HepG2 (cell line): ENCODE measurements around the gene OPRL1. TPM values are rescaled to one million over a fixed set of nuclear protein-coding genes. Genes with fewer than 3 reads are reported as not detected.
A peak's percentile ranks its signal among the peaks of the same experiment; 100 is the strongest.

Experiments used
- AHDC1 ChIP-seq: sonication (generic); formaldehyde crosslinking; IDR thresholded peaks from 2 replicates; pipeline ENCODE4 v1.5.1; 2020; ENCODE audit warnings: mild to moderate bottlenecking, missing genetic modification reagents, borderline replicate concordance
- GATAD1 ChIP-seq: IDR thresholded peaks from 2 replicates; pipeline ENCODE4 v1.6.1; 2016; ENCODE audit warnings: missing genetic modification reagents, missing compliant biosample characterization
- HDAC6 ChIP-seq: fragments of 200-600 bp; sonication (generic); IDR thresholded peaks from 2 replicates; pipeline ENCODE4 v1.7.0; 2017; ENCODE audit warnings: mild to moderate bottlenecking, antibody characterized with exemption, low read length, low read depth
- JUN ChIP-seq: sonication (generic); formaldehyde crosslinking; IDR thresholded peaks from 2 replicates; pipeline ENCODE4 v1.4.0; 2020; ENCODE audit warnings: mild to moderate bottlenecking, missing genetic modification reagents
- MED1 ChIP-seq: sonication (generic); formaldehyde crosslinking; IDR thresholded peaks from 2 replicates; pipeline ENCODE4 v1.4.0; 2020; ENCODE audit warnings: missing genetic modification reagents
- MED8 ChIP-seq: sonication (generic); formaldehyde crosslinking; IDR thresholded peaks from 2 replicates; pipeline ENCODE4 v1.8.1; 2023; ENCODE audit warnings: mild to moderate bottlenecking, missing genetic modification reagents; ENCODE audit not compliant: insufficient replicate concordance
- NFE2 ChIP-seq: sonication (generic); formaldehyde crosslinking; IDR thresholded peaks from 2 replicates; pipeline ENCODE4 v1.4.0; 2020; ENCODE audit warnings: missing genetic modification reagents
- RBM22 ChIP-seq: fragments of 200-400 bp; formaldehyde crosslinking; optimal IDR thresholded peaks from 2 replicates; pipeline ENCODE3; 2017; ENCODE audit warnings: mild to moderate bottlenecking, low read length, moderate library complexity
- REL ChIP-seq: sonication (generic); formaldehyde crosslinking; conservative IDR thresholded peaks from 2 replicates; pipeline ENCODE4 v1.8.0; 2022; ENCODE audit warnings: mild to moderate bottlenecking, missing genetic modification reagents, moderate library complexity
- RFXAP ChIP-seq: sonication (generic); formaldehyde crosslinking; IDR thresholded peaks from 2 replicates; pipeline ENCODE4 v1.4.0; 2020; ENCODE audit warnings: missing genetic modification reagents, borderline replicate concordance
- RORA ChIP-seq: sonication (generic); formaldehyde crosslinking; IDR thresholded peaks from 2 replicates; pipeline ENCODE4 v1.5.0; 2020; ENCODE audit warnings: mild to moderate bottlenecking, missing genetic modification reagents, moderate library complexity
- SCMH1 ChIP-seq: sonication (generic); formaldehyde crosslinking; IDR thresholded peaks from 2 replicates; pipeline ENCODE4 v1.9.0; 2021; ENCODE audit warnings: missing genetic modification reagents, mild to moderate bottlenecking, borderline replicate concordance
- SP140L ChIP-seq: sonication (generic); formaldehyde crosslinking; IDR thresholded peaks from 2 replicates; pipeline ENCODE4 v1.4.0; 2020; ENCODE audit warnings: missing genetic modification reagents, borderline replicate concordance
- ZMYM3 ChIP-seq: sonication (generic); formaldehyde crosslinking; IDR thresholded peaks from 2 replicates; pipeline ENCODE4 v1.5.1; 2020; ENCODE audit warnings: mild to moderate bottlenecking, missing genetic modification reagents
- ZNF17 ChIP-seq: sonication (generic); formaldehyde crosslinking; IDR thresholded peaks from 2 replicates; pipeline ENCODE4 v1.5.0; 2020; ENCODE audit warnings: mild to moderate bottlenecking, missing genetic modification reagents
- ZNF292 ChIP-seq: sonication (generic); formaldehyde crosslinking; IDR thresholded peaks from 2 replicates; pipeline ENCODE4 v1.8.1; 2022; ENCODE audit warnings: mild to moderate bottlenecking, low read depth, missing genetic modification reagents, borderline replicate concordance
- ZNF501 ChIP-seq: sonication (generic); formaldehyde crosslinking; IDR thresholded peaks from 2 replicates; pipeline ENCODE4 v1.5.1; 2020; ENCODE audit warnings: mild to moderate bottlenecking, moderate library complexity, missing genetic modification reagents
- ZNF546 ChIP-seq: sonication (generic); formaldehyde crosslinking; conservative IDR thresholded peaks from 2 replicates; pipeline ENCODE4 v1.8.1; 2023; ENCODE audit warnings: mild to moderate bottlenecking, missing genetic modification reagents
- ZNF567 ChIP-seq: sonication (generic); formaldehyde crosslinking; IDR thresholded peaks from 2 replicates; pipeline ENCODE4 v1.8.1; 2023; ENCODE audit warnings: mild to moderate bottlenecking, missing genetic modification reagents, borderline replicate concordance
- ZNF737 ChIP-seq: sonication (generic); formaldehyde crosslinking; IDR thresholded peaks from 2 replicates; pipeline ENCODE4 v1.5.0; 2020; ENCODE audit warnings: missing genetic modification reagents, mild to moderate bottlenecking, borderline replicate concordance
- polyA plus RNA-seq, 8 experiments: library from polyadenylated mRNA; depleted of rRNA in 3 of 8; stranded (reverse) in 7 of 8; unstranded in 1 of 8; fragments of >200 nt; fragmentation: Illumina TruSeq in 4 of 8; extraction: Trizol in 4 of 8; gene quantifications; 2 replicates each; pipeline versions ENCODE4 v1.2.1 to v1.2.3, GENCODE V29; 2011 to 2016; ENCODE audit warnings: low read depth in 4 of 8, missing spikeins in 1 of 8, mixed read lengths in 1 of 8; ENCODE audit not compliant: insufficient read depth in 1 of 8
- total RNA-seq, 5 experiments: library from RNA; depleted of rRNA; stranded (reverse); fragments of >200 nt; fragmentation: Illumina TruSeq; extraction: Trizol; gene quantifications; 2 replicates each; pipeline ENCODE4 v1.2.3, GENCODE V29; 2016; ENCODE audit warnings: low read depth in 1 of 5
- TF ChIP-seq, protein P1 (sequence below): sonication (generic); formaldehyde crosslinking; IDR thresholded peaks from 2 replicates; pipeline ENCODE4 v1.4.0; 2020; ENCODE audit warnings: mild to moderate bottlenecking, missing genetic modification reagents
- TF ChIP-seq, protein P2 (sequence below): sonication (generic); formaldehyde crosslinking; IDR thresholded peaks from 2 replicates; pipeline ENCODE4 v1.9.0; 2021; ENCODE audit warnings: missing genetic modification reagents, borderline replicate concordance

OPRL1 gene
- total and polyA plus RNA-seq, 2 of the 13 experiments (the other 11 are each of a cell fraction or from before 2014, with no cell fraction given), result 0.35 to 0.71 TPM

DNA sequence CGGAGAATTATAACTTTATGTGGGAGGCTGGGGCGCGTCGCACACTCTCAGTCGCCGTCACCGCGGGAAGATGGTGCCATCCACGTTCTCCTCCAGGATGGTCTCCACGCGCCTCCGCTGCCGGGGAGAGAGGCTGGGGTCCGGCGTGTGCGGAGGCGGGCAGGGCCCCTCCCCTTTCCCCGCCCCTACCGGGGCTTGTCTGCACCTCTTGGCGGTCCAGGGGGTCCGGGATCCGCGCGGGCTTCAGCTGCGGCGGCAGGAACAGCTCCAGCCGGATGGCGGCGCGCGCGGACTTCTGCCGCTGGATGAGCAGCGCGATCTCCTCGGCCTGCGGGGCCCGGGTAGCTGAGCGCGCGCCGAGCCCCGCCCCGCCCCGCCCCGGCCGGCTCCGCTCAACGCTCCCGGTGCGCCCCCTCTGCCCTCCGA, 3.5 kb downstream of the OPRL1 start (continued):
- TF ChIP-seq GATAD1 (CRISPR knock-in tag) (0 out of 2 replicates have a peak, but pooled peaks have one; percentile 45), RFXAP (no peak), MED8 (CRISPR knock-in tag) (no peak), JUN (CRISPR knock-in tag) (no peak), REL (CRISPR knock-in tag) (no peak), AHDC1 (CRISPR knock-in tag) (no peak), MED1 (peak; percentile 36; the same call in 1 of the 2 replicates), RORA (CRISPR knock-in tag) (no peak), NFE2 (no peak), ZNF737 (CRISPR knock-in tag) (no peak), HDAC6 (no peak), ZNF546 (CRISPR knock-in tag) (no peak), ZMYM3 (no peak), ZNF292 (CRISPR knock-in tag) (no peak), ZNF17 (CRISPR knock-in tag) (no peak), SCMH1 (CRISPR knock-in tag) (no peak), ZNF567 (no peak), RBM22 (no peak), SP140L (no peak), ZNF501 (CRISPR knock-in tag) (no peak)
- TF ChIP-seq, protein P1, sequence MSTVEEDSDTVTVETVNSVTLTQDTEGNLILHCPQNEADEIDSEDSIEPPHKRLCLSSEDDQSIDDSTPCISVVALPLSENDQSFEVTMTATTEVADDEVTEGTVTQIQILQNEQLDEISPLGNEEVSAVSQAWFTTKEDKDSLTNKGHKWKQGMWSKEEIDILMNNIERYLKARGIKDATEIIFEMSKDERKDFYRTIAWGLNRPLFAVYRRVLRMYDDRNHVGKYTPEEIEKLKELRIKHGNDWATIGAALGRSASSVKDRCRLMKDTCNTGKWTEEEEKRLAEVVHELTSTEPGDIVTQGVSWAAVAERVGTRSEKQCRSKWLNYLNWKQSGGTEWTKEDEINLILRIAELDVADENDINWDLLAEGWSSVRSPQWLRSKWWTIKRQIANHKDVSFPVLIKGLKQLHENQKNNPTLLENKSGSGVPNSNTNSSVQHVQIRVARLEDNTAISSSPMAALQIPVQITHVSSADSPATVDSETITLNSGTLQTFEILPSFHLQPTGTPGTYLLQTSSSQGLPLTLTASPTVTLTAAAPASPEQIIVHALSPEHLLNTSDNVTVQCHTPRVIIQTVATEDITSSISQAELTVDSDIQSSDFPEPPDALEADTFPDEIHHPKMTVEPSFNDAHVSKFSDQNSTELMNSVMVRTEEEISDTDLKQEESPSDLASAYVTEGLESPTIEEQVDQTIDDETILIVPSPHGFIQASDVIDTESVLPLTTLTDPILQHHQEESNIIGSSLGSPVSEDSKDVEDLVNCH (CRISPR knock-in tag), result no peak
- TF ChIP-seq, protein P2, sequence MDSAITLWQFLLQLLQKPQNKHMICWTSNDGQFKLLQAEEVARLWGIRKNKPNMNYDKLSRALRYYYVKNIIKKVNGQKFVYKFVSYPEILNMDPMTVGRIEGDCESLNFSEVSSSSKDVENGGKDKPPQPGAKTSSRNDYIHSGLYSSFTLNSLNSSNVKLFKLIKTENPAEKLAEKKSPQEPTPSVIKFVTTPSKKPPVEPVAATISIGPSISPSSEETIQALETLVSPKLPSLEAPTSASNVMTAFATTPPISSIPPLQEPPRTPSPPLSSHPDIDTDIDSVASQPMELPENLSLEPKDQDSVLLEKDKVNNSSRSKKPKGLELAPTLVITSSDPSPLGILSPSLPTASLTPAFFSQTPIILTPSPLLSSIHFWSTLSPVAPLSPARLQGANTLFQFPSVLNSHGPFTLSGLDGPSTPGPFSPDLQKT (CRISPR knock-in tag), result no peak
